ENCODE measurements around the gene LPAR2. TPM values are rescaled to one million over a fixed set of nuclear protein-coding genes. Genes with fewer than 3 reads are reported as not detected.

Gene LPAR2
- total and polyA plus RNA-seq, 2 of the 13 experiments (the other 11 are each of a cell fraction or from before 2014, with no cell fraction given): 0.86 to 3.6 TPM

DNA sequence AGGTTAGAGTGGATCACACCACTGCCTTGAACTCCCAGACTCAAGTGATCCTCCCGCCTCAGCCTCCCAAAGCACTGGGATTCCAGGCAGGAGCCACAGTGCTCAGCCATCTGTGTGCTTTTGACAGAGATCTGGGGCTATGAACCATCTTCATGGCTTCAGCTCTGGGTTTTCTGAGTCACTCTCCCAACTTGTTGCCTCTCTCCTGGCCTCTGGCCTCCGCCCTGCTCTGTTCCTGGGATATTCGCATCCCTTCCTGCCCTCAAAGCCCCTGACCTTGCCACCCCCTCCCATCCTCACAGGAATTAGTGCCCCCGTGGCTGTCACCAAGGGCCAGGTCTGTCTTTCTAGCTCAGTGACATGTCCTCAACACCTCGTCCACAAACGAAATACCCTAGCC, 21.1 kb upstream of the LPAR2 start (continued):
- TF ChIP-seq PPARG (CRISPR knock-in tag; conservative IDR thresholded peaks at IDR 0.05) (no peak), ZNF143 (CRISPR knock-in tag; IDR thresholded peaks at IDR 0.05) (no peak), ZNF10 (CRISPR knock-in tag; IDR thresholded peaks at IDR 0.05; ENCODE audit: borderline replicate concordance, low read depth) (no peak)

GRCh38 chr19:19647037-19647835, 19.2 kb upstream of the LPAR2 start:
- TF ChIP-seq CEBPZ (IDR thresholded peaks at IDR 0.05; ENCODE audit: low read length): no peak
- peak; percentile 53 for TF ChIP-seq AGO2 (optimal IDR thresholded peaks at IDR 0.05; ENCODE audit: low read depth, low read length)
- no peak for ATAC-seq
- in situ Hi-C loops (cut with HindIII; ENCODE audit: extremely low pct_ligation_motif_present, low pct_unique_long_range_greater_than_20kb) (no loop called here), intact Hi-C loops (cut with micrococcal nuclease; ENCODE audit: unreplicated experiment) (no loop called here)
- H3K9ac ChIP-seq (ENCODE audit: insufficient read depth, low read depth, low read length): no peak overlapping the region
- H2AFZ ChIP-seq (ENCODE audit: low read length): no peak overlapping the region
- POLR2A ChIA-PET: no interaction called here
- H4K20me1 ChIP-seq (ENCODE audit: insufficient read depth, low read length): no peaks in the 10 kb centered on the region
- H3K4me1 ChIP-seq (ENCODE audit: insufficient read depth, low read length): no peaks in the 10 kb centered on the region
- no peak overlapping the region for H3K4me2 ChIP-seq (ENCODE audit: low read depth, low read length)
- no peaks in the 10 kb centered on the region for H3K9me3 ChIP-seq (ENCODE audit: low read length)
- no peak for FAIRE-seq
- DNase-seq (ENCODE audit: low spot score): no peak
- CTCF ChIA-PET (ENCODE audit: low intra/inter-chr PET ratio, low total read pairs): no interaction called here
- H3K36me3 ChIP-seq (replicated peaks in 1 of 2; ENCODE audit: control insufficient read depth in 1 of 2, insufficient read depth in 2 of 2, low read length in 2 of 2): peaks cover 29 to 66% of the 10 kb centered on the region in 2 experiments; a peak in 4 of 5 replicates
- no peak overlapping the region for H3K27ac ChIP-seq (ENCODE audit: extremely low read length, insufficient read depth, low read length)
- no peaks in the 10 kb centered on the region for H3K79me2 ChIP-seq (ENCODE audit: insufficient read depth, low read length)
- 100% methylated on average over 10 of the region's 29 CpGs for WGBS (ENCODE audit: low lambda C conversion rate)
- H3K4me3 ChIP-seq (replicated peaks in 1 of 3; ENCODE audit: insufficient read depth in 1 of 3, low read depth in 2 of 3, low read length in 3 of 3): no peak overlapping the region
- no peaks in the 10 kb centered on the region for H3K27me3 ChIP-seq (ENCODE audit: control insufficient read depth in 1 of 2, insufficient read depth in 2 of 2, low read length in 2 of 2)
- BruUV-seq (replicated peaks): no TSS peak

Measured in HepG2 (cell line).